ENCODE results near the gene GALNT18.
A peak's percentile ranks its signal among the peaks of the same experiment; 100 is the strongest.

GALNT18 gene

DNA sequence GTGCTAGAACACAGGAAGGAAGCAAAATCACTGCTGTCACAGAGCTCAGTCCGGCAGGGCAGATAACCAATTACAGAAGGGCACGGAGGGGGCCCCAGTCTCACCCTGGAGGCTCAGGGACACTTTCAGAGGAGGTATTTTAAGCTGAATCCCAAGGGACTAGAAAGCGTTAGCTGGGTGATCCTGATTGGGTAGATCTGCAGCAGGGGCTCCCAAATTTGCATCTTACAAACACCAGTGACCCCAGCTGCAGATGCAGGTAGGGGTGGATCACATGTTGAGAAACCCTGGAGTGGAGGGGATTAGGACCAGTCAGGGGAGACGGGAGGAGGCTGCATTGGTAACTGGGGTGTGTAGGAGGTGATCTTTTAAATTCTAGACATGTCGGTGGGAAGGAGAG lies 360.2 kb downstream of the GALNT18 start:
- Mint-ChIP-seq H3K36me3 (ENCODE audit: low read depth) (no peaks in the 10 kb centered on the region), H3K27ac (no peak overlapping the region), H3K4me3 (no peak overlapping the region), H3K4me1 (ENCODE audit: low read depth) (no peaks in the 10 kb centered on the region), H3K9me3 (no peaks in the 10 kb centered on the region), H3K27me3 (peaks cover 12% of the 10 kb centered on the region)
- DNase-seq = no peak

GRCh38 chr11:11260903-11261302 lies 360.9 kb downstream of the GALNT18 start:
- H3K36me3 Mint-ChIP-seq (ENCODE audit: low read depth) = no peaks in the 10 kb centered on the region
- H3K27ac Mint-ChIP-seq = no peak overlapping the region
- no peak for DNase-seq
- H3K27me3 Mint-ChIP-seq = peaks cover 12% of the 10 kb centered on the region
- no peaks in the 10 kb centered on the region for H3K4me1 Mint-ChIP-seq (ENCODE audit: low read depth)
- H3K4me3 Mint-ChIP-seq = no peak overlapping the region
- H3K9me3 Mint-ChIP-seq = no peaks in the 10 kb centered on the region

DNA sequence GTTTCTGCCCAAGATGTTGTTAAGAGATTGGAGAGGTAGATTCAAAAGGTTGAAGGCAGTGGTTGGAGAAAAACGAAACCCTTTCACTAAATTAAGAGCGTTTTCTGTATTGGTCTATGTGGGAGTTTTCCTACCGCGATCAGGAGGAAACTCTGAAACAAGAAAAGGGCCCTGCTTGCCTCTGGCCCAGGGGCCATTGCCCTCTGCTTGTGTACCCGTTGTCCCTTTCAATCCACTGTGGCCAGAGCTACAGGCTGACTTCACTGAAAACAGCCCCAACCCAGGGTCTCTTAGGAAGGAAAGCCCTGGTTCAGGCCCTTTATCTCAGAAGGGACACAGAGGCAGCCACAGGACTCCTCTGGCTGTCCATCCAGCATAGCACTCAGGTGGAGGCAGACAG lies 367.8 kb downstream of the GALNT18 start:
- Mint-ChIP-seq H3K9me3 (no peaks in the 10 kb centered on the region), H3K4me3 (no peak overlapping the region), H3K27ac (no peak overlapping the region), H3K4me1 (ENCODE audit: low read depth) (no peaks in the 10 kb centered on the region), H3K27me3 (peaks cover 16% of the 10 kb centered on the region), H3K36me3 (ENCODE audit: low read depth) (no peaks in the 10 kb centered on the region)
- DNase-seq = no peak

DNA sequence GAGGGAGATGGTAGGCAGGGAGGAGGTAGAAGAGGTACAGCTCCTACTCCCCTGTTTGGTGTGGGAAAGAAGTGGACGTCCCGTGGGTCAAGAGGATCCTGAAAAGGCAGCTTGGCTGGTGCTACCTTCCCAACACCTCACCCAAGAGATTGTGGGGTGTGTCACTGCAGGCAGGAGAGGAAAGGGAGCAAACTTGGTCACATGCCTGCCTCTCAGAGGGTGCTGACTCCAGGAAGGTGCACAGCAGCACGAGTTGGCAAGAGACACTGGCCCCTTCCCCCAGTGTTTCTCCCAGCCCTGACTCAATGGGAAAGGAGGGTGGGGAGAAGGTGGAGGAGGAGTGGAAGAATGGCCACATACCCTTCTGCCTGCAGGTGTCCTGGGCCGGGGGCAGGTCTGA lies 368.3 kb downstream of the GALNT18 start:
- DNase-seq = no peak
- Mint-ChIP-seq H3K4me1 (ENCODE audit: low read depth) (no peaks in the 10 kb centered on the region), H3K9me3 (no peaks in the 10 kb centered on the region), H3K36me3 (ENCODE audit: low read depth) (no peaks in the 10 kb centered on the region), H3K27ac (no peak overlapping the region), H3K27me3 (peaks cover 16% of the 10 kb centered on the region), H3K4me3 (no peak overlapping the region)

GRCh38 chr11:11252403-11252802 lies 369.4 kb downstream of the GALNT18 start:
- Mint-ChIP-seq H3K4me3 (no peak overlapping the region), H3K27me3 (peaks cover 16% of the 10 kb centered on the region), H3K9me3 (no peaks in the 10 kb centered on the region), H3K27ac (no peak overlapping the region), H3K4me1 (ENCODE audit: low read depth) (no peaks in the 10 kb centered on the region), H3K36me3 (ENCODE audit: low read depth) (no peaks in the 10 kb centered on the region)
- no peak for DNase-seq

DNA sequence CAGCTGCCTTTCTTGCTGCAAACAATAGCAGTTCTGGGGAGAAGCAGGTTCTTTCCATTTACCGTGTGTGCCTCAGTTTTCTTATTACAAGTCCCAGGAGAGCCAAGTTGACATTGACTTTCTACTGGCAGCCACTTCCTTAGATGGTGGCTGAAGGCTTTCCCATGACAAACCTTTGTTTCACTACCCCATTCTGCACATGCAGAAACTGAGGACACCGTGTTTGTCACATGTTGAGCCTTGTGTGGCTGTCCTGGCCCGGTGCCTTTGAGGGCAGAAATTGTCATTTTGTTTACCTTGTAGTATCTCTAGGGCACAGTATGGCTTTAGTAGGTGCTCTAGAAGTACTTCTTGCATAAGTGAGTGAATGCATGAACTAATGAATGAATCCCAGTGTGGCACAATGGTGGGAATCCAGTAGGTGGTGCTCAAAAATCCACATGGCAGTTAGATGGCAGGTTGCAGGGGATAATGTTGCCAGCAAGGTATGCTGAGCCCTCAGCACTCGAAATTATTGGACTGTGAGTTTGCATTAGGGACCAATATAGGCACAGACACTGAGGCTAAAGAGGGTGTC lies 370.3 kb downstream of the GALNT18 start:
- no peaks in the 10 kb centered on the region for H3K36me3 Mint-ChIP-seq (ENCODE audit: low read depth)
- peaks cover 16% of the 10 kb centered on the region for H3K27me3 Mint-ChIP-seq
- H3K4me1 Mint-ChIP-seq (ENCODE audit: low read depth) = no peaks in the 10 kb centered on the region
- no peak for DNase-seq
- no peak overlapping the region for H3K27ac Mint-ChIP-seq
- H3K4me3 Mint-ChIP-seq = no peak overlapping the region
- H3K9me3 Mint-ChIP-seq = no peaks in the 10 kb centered on the region

GRCh38 chr11:11250470-11250869 lies 371.3 kb downstream of the GALNT18 start:
- Mint-ChIP-seq H3K27ac (no peak overlapping the region), H3K9me3 (no peaks in the 10 kb centered on the region), H3K4me3 (no peak overlapping the region), H3K27me3 (peaks cover 16% of the 10 kb centered on the region), H3K36me3 (ENCODE audit: low read depth) (no peaks in the 10 kb centered on the region), H3K4me1 (ENCODE audit: low read depth) (no peaks in the 10 kb centered on the region)
- no peak for DNase-seq

GRCh38 chr11:11247576-11247975 lies 374.2 kb downstream of the GALNT18 start:
- Mint-ChIP-seq H3K27ac (no peak overlapping the region), H3K27me3 (peaks cover 14% of the 10 kb centered on the region), H3K4me1 (ENCODE audit: low read depth) (peaks cover 16% of the 10 kb centered on the region), H3K36me3 (ENCODE audit: low read depth) (no peaks in the 10 kb centered on the region), H3K9me3 (no peaks in the 10 kb centered on the region), H3K4me3 (no peak overlapping the region)
- DNase-seq = no peak

GRCh38 chr11:11247086-11247485 lies 374.7 kb downstream of the GALNT18 start:
- H3K4me3 Mint-ChIP-seq = no peak overlapping the region
- no peak overlapping the region for H3K27ac Mint-ChIP-seq
- peaks cover 14% of the 10 kb centered on the region for H3K27me3 Mint-ChIP-seq
- H3K36me3 Mint-ChIP-seq (ENCODE audit: low read depth) = no peaks in the 10 kb centered on the region
- peaks cover 18% of the 10 kb centered on the region for H3K4me1 Mint-ChIP-seq (ENCODE audit: low read depth)
- no peaks in the 10 kb centered on the region for H3K9me3 Mint-ChIP-seq
- no peak for DNase-seq

DNA sequence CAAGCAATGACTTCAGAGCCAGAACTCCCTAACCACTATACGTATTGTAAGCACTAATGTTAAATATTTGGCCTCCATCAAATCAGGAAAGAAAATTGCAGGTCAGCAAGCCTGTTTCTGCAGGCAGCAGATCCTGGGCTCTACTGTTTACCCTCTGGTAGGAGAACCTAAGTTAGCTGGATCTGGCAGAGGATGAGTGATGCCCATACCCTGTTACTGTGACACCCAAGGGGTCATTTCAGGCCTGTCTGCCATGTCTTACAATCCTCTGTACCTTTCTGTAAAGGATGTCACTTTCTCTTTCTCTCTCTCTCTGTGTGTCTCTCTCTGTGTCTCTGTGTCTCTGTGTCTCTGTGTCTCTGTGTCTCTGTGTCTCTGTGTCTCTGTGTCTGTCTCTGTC lies 375.6 kb downstream of the GALNT18 start:
- Mint-ChIP-seq H3K27ac (no peak overlapping the region), H3K9me3 (no peaks in the 10 kb centered on the region)
- DNase-seq = no peak

DNA sequence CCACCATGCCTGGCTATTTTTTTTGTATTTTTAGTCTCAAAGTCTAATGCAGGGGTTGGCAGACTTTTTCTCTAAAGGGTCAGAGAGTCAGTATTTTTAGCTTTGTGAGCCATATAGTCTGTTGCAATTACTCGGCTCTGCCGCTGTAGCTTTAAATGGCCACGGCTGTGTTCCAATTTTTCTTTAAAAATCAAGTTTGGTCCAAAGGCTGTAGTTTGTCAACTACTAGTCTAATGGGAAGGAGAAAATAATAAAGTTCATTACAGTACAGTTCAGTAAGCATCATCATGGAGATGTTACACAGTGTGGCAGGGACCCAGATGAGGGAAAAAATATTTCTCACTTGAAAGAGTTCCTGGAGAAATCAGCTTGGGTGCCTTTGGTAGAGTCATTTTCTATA lies 376.4 kb downstream of the GALNT18 start:
- no peaks in the 10 kb centered on the region for H3K9me3 Mint-ChIP-seq
- H3K27me3 Mint-ChIP-seq = no peaks in the 10 kb centered on the region
- no peaks in the 10 kb centered on the region for H3K36me3 Mint-ChIP-seq (ENCODE audit: low read depth)
- H3K27ac Mint-ChIP-seq = no peak overlapping the region
- H3K4me1 Mint-ChIP-seq (ENCODE audit: low read depth) = peaks cover 18% of the 10 kb centered on the region
- no peak for DNase-seq
- no peak overlapping the region for H3K4me3 Mint-ChIP-seq

More for the DNA sequence above, 375.6 kb downstream of the GALNT18 start:
- Mint-ChIP-seq H3K4me1 (ENCODE audit: low read depth) (peaks cover 18% of the 10 kb centered on the region), H3K36me3 (ENCODE audit: low read depth) (no peaks in the 10 kb centered on the region), H3K27me3 (peaks cover 5% of the 10 kb centered on the region), H3K4me3 (no peak overlapping the region)

- H3K36me3 Mint-ChIP-seq (ENCODE audit: low read depth) = no peaks in the 10 kb centered on the region
- no peak for DNase-seq
- peaks cover 18% of the 10 kb centered on the region for H3K4me1 Mint-ChIP-seq (ENCODE audit: low read depth)
- no peak overlapping the region for H3K27ac Mint-ChIP-seq
- H3K4me3 Mint-ChIP-seq = no peak overlapping the region
- no peaks in the 10 kb centered on the region for H3K9me3 Mint-ChIP-seq
- H3K27me3 Mint-ChIP-seq = no peaks in the 10 kb centered on the region
Measured at GRCh38 chr11:11244470-11245080, 377.2 kb downstream of the GALNT18 start.

DNA sequence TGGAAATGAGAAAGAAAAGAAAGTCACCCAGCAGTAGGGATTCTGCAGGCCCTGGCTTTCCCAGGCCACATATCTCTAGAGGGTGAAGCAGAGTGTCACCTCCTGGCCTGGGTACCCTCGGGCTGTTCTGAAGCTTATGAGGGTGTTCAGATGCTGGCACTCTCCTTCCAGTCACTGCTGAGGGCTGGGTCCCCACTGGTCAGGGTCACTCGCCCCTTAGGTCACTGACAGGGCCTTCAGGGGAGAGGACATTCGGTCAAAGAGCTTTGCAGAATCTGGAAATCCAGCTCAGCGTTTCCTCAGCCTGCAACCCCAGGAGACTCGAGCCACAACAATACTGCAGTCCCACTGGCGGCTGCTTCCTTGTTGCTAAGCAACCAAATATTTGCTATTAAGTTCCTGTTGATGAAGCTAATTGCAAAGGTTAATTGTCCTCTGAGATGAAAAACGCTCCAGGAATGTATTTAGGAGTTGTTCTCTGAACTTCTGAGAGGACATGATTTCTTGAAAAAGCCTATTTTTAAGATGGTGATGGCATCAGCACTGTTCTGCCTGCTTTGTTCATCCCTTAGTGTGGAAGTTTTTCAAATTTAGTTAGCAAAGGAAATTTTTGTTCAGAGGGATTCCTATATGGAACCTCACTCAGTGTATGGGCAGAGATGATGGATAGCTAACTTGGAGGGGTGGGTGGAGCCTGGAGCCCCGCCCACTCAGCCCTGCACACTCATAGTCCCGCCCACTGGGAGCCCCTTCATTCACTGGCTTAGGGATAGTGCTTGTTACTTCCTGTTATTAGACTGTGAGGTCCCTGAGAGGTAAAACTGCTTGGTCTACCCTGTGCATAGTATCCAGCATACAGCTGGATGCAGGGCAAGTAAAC lies 378.0 kb downstream of the GALNT18 start:
- peak; percentile 41 for DNase-seq
- Mint-ChIP-seq H3K36me3 (ENCODE audit: low read depth) (no peaks in the 10 kb centered on the region), H3K4me3 (no peak overlapping the region), H3K27me3 (no peaks in the 10 kb centered on the region), H3K4me1 (ENCODE audit: low read depth) (peaks cover 18% of the 10 kb centered on the region), H3K27ac (peak overlapping the region; percentile 30), H3K9me3 (no peaks in the 10 kb centered on the region)

DNA sequence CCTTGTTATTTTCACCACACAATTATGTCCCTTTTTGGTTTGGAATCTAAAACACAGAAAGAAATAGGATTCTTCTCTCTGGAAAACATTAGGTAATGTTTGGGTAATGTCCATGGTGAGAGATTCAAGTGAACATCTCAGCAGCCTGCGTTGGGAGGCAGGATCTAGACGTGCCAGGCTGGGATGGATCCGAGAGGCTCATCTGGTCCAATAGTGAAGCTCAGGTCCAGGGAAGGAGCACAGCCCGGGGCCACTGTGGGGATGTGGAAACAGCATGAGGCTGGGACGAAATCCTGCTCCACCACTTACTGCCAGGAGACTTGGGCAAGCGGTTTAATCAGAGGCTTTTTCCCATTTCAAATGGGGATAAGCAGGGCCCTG lies 378.6 kb downstream of the GALNT18 start:
- DNase-seq = no peak
- no peaks in the 10 kb centered on the region for H3K9me3 Mint-ChIP-seq
- no peak overlapping the region for H3K4me3 Mint-ChIP-seq
- H3K27ac Mint-ChIP-seq = peak overlapping the region; percentile 30
- H3K27me3 Mint-ChIP-seq = no peaks in the 10 kb centered on the region
- H3K4me1 Mint-ChIP-seq (ENCODE audit: low read depth) = peaks cover 18% of the 10 kb centered on the region
- H3K36me3 Mint-ChIP-seq (ENCODE audit: low read depth) = no peaks in the 10 kb centered on the region

DNA sequence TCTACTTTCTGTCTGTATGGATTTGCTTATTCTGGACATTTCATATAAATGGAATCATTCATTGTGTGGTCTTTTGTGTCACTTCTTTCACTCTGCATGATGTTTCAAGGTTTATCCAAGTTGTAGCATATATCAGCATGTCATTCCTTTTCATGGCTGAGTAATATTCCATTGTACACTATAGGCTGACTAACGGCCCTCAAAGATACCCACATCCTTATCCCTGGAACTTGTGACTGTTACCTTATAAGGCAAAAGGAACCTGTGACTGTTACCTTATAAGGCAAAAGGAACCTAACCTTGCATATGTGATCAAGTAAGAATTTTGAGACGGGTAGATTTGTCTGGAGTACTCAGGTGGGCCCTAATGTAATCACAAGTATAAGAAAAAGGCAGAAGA lies 380.5 kb downstream of the GALNT18 start:
- H3K27ac Mint-ChIP-seq = no peak overlapping the region
- H3K36me3 Mint-ChIP-seq (ENCODE audit: low read depth) = no peaks in the 10 kb centered on the region
- peaks cover 18% of the 10 kb centered on the region for H3K4me1 Mint-ChIP-seq (ENCODE audit: low read depth)
- H3K9me3 Mint-ChIP-seq = no peaks in the 10 kb centered on the region
- H3K27me3 Mint-ChIP-seq = no peaks in the 10 kb centered on the region
- DNase-seq = no peak
- H3K4me3 Mint-ChIP-seq = no peak overlapping the region
